Endothelial cell of umbilical vein (primary cell): ENCODE results near the gene FSD2. TPM values are rescaled to one million over a fixed set of nuclear protein-coding genes. Genes with fewer than 3 reads are reported as not detected.

ENCODE experiments used
- BruUV-seq: library from RNA; stranded (reverse); fragments of 400-500 nt; replicated peaks from 2 replicates; lab custom pipeline; 2021; lab: Mats Ljungman, UMichigan
- CTCF ChIA-PET: fragments of 300-600, 350-600 bp; sonication (Branson Sonifier 250); formaldehyde crosslinking; loops from one replicate; lab custom pipeline; 2021; ENCODE audit warnings: antibody characterized with exemption, inconsistent platforms; lab: Charles Lee
- POLR2A ChIA-PET: fragments of 300-600, 350-600 bp; sonication (Branson Sonifier 250); formaldehyde crosslinking; loops from one replicate; lab custom pipeline; 2021; ENCODE audit warnings: antibody characterized with exemption, inconsistent platforms; lab: Charles Lee
- DNase-seq: peaks from one replicate; pipeline ENCODE4 v3.0.0-alpha.2; 2011; ENCODE audit warnings: low read depth, low spot score
- FAIRE-seq: peaks from 2 replicates; lab custom pipeline; 2011; peaks lifted over from hg19 to GRCh38; lab: Jason Lieb, UNC
- H2AFZ ChIP-seq: 2 replicates; pipeline ENCODE4 v1.6.0; 2012; ENCODE audit warnings: low read depth, low read length, control low read depth, inconsistent platforms
- H3K27ac ChIP-seq: 2 replicates; pipeline ENCODE4 v1.5.1; 2011; ENCODE audit warnings: low read depth, mild to moderate bottlenecking, control low read depth, low read length, moderate library complexity; ENCODE audit not compliant: insufficient read depth
- H3K27me3 ChIP-seq, 2 experiments: 2 replicates each; pipeline versions ENCODE4 v1.6.0 to v1.6.1; 2011; ENCODE audit warnings: low read length in 2 of 2, mixed read lengths in 1 of 2; ENCODE audit not compliant: control insufficient read depth in 2 of 2, insufficient read depth in 2 of 2
- H3K36me3 ChIP-seq, 2 experiments: 2 replicates in 1 of 2; 3 replicates in 1 of 2; pipeline ENCODE4 v1.5.1; 2011; ENCODE audit warnings: low read length in 2 of 2, mild to moderate bottlenecking in 1 of 2, moderate library complexity in 1 of 2; ENCODE audit not compliant: control insufficient read depth in 2 of 2, insufficient read depth in 2 of 2; ENCODE audit errors: extremely low read depth in 1 of 2
- H3K4me1 ChIP-seq: 3 replicates; pipeline ENCODE4 v1.5.1; 2011; ENCODE audit warnings: mild to moderate bottlenecking, low read length; ENCODE audit not compliant: control insufficient read depth, insufficient read depth; ENCODE audit errors: extremely low read depth
- H3K4me2 ChIP-seq: 2 replicates; pipeline ENCODE4 v1.6.1; 2011; ENCODE audit warnings: low read length, control low read depth, mixed read lengths; ENCODE audit not compliant: insufficient read depth
- H3K4me3 ChIP-seq, 3 experiments: fragments of 200-600 bp in 1 of 3; sonication (generic), shearing (Covaris generic) in 1 of 3; replicated peaks in 1 of 3; 2 replicates each; pipeline ENCODE4 v1.5.1; 2011 to 2016; ENCODE audit warnings: control low read depth in 3 of 3, low read length in 3 of 3, mild to moderate bottlenecking in 2 of 3, inconsistent platforms in 1 of 3, low read depth in 1 of 3, moderate library complexity in 1 of 3; ENCODE audit not compliant: insufficient read depth in 1 of 3
- H3K79me2 ChIP-seq: 2 replicates; pipeline ENCODE4 v1.6.0; 2012; ENCODE audit warnings: low read length, inconsistent platforms; ENCODE audit not compliant: control insufficient read depth, insufficient read depth
- H3K9ac ChIP-seq: replicated peaks from 2 replicates; pipeline ENCODE3; 2011; ENCODE audit warnings: low read length, control low read depth; ENCODE audit not compliant: insufficient read depth; ENCODE audit errors: extremely low read depth
- H3K9me1 ChIP-seq: replicated peaks from 3 replicates; pipeline ENCODE4 v1.6.0; 2011; ENCODE audit warnings: mild to moderate bottlenecking, low read length; ENCODE audit not compliant: control insufficient read depth, insufficient read depth; ENCODE audit errors: extremely low read depth
- H3K9me3 ChIP-seq: replicated peaks from 2 replicates; pipeline ENCODE4 v1.5.1; 2012; ENCODE audit warnings: low read length, inconsistent platforms; ENCODE audit not compliant: control insufficient read depth, insufficient read depth
- H4K20me1 ChIP-seq: replicated peaks from 2 replicates; pipeline ENCODE3; 2011; ENCODE audit warnings: mild to moderate bottlenecking, low read length; ENCODE audit not compliant: control insufficient read depth, insufficient read depth; ENCODE audit errors: extremely low read depth
- EZH2 ChIP-seq: IDR thresholded peaks from 2 replicates; pipeline ENCODE4 v1.6.1; 2012; ENCODE audit warnings: borderline replicate concordance, low read depth, mild to moderate bottlenecking, moderate library complexity, low read length, inconsistent platforms; ENCODE audit not compliant: severe bottlenecking
- FOS ChIP-seq: IDR thresholded peaks from 2 replicates; pipeline ENCODE4 v1.6.1; 2011; ENCODE audit warnings: mild to moderate bottlenecking, low read length, moderate library complexity, borderline replicate concordance; ENCODE audit not compliant: insufficient read depth
- GATA2 ChIP-seq: IDR thresholded peaks from 2 replicates; pipeline ENCODE4 v1.7.0; 2011; ENCODE audit warnings: low read depth, mild to moderate bottlenecking, moderate library complexity, mixed read lengths, low read length; ENCODE audit not compliant: insufficient read length, insufficient read depth
- JUN ChIP-seq: IDR thresholded peaks from 2 replicates; pipeline ENCODE4 v1.6.1; 2011; ENCODE audit warnings: borderline replicate concordance, low read depth; ENCODE audit not compliant: insufficient read length, insufficient read depth
- MYC ChIP-seq: IDR thresholded peaks from one replicate; pipeline ENCODE4 v1.6.1; 2011; ENCODE audit warnings: mild to moderate bottlenecking, low read depth, low read length
- POLR2A ChIP-seq: IDR thresholded peaks from 2 replicates; pipeline ENCODE4 v1.6.1; 2012; ENCODE audit warnings: low read depth, mild to moderate bottlenecking, control low read depth, low read length
- POLR2AphosphoS5 ChIP-seq: IDR thresholded peaks from 2 replicates; pipeline ENCODE4 v1.6.1; 2012; ENCODE audit warnings: low read depth, mild to moderate bottlenecking, control low read depth, low read length, moderate library complexity; ENCODE audit not compliant: insufficient read depth
- dilution Hi-C: fragments of 300-500 bp; cut with MboI; formaldehyde crosslinking; loops from one replicate; pipeline ENCODE4 v1.15.0; 2019; ENCODE audit warnings: low sequenced_read_pairs; ENCODE audit not compliant: extremely low pct_ligation_motif_present
- intact Hi-C: fragments of 100-400 bp; cut with micrococcal nuclease; formaldehyde crosslinking; loops from one replicate; pipeline ENCODE4 v1.10.0; 2022
- polyA plus RNA-seq, 4 experiments: library from polyadenylated mRNA; depleted of rRNA in 3 of 4; stranded (reverse) in 3 of 4; unstranded in 1 of 4; fragments of >200 nt; gene quantifications; 2 replicates each; pipeline versions ENCODE4 v1.2.1 to v1.2.3, GENCODE V29; 2011 to 2012; ENCODE audit warnings: missing spikeins in 1 of 4
- total RNA-seq: library from RNA; stranded (reverse); gene quantifications from 2 replicates; pipeline ENCODE4 v1.2.3, GENCODE V29; 2021
- TF ChIP-seq, protein P1 (sequence below), 2 donors: IDR thresholded peaks; 1 replicate in 1 of 2; 2 replicates in 1 of 2; pipeline ENCODE4 v1.5.1; 2011; ENCODE audit warnings: low read length in 2 of 2, mild to moderate bottlenecking in 2 of 2, moderate library complexity in 2 of 2, control low read depth in 1 of 2, inconsistent platforms in 1 of 2, low read depth in 1 of 2; ENCODE audit not compliant: insufficient read depth in 1 of 2; ENCODE audit errors: extremely low read depth in 1 of 2
- TF ChIP-seq, protein P2 (sequence below): IDR thresholded peaks from 2 replicates; pipeline ENCODE4 v1.6.1; 2011; ENCODE audit not compliant: insufficient read depth, insufficient read length

FSD2 gene
- total and polyA plus RNA-seq, 2 donors (not counting 3 experiments of a cell fraction or from before 2014, with no cell fraction given): not detected

DNA sequence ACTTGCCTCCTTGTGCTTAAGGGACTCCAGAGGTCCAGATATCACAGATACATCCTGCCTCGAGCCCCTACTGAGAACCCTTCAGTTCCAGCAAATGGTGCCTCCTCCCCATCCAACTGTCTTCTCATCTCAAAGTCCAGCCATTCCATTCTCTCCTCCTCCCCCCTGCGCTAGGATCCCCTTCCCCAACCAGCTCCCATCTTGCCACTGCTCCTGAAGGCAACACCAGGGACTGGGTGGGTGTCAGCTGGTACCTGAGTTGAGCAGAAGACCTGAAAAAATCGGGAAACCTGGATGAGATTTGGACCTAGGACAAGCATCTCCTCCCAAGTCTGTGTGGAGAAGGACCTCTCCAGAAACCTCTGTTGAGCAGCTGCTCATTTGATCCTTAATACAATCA, 93.8 kb downstream of the FSD2 start:
- TF ChIP-seq EZH2 (no peak), GATA2 (no peak), JUN (no peak), POLR2AphosphoS5 (no peak), MYC (no peak), POLR2A (no peak), FOS (no peak)
- TF ChIP-seq, protein P1, sequence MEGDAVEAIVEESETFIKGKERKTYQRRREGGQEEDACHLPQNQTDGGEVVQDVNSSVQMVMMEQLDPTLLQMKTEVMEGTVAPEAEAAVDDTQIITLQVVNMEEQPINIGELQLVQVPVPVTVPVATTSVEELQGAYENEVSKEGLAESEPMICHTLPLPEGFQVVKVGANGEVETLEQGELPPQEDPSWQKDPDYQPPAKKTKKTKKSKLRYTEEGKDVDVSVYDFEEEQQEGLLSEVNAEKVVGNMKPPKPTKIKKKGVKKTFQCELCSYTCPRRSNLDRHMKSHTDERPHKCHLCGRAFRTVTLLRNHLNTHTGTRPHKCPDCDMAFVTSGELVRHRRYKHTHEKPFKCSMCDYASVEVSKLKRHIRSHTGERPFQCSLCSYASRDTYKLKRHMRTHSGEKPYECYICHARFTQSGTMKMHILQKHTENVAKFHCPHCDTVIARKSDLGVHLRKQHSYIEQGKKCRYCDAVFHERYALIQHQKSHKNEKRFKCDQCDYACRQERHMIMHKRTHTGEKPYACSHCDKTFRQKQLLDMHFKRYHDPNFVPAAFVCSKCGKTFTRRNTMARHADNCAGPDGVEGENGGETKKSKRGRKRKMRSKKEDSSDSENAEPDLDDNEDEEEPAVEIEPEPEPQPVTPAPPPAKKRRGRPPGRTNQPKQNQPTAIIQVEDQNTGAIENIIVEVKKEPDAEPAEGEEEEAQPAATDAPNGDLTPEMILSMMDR (IDR thresholded peaks at IDR 0.05; ENCODE audit: extremely low read depth in 1 of 2, insufficient read depth in 1 of 2, low read depth in 1 of 2, low read length in 2 of 2): no peak
- TF ChIP-seq, protein P2, sequence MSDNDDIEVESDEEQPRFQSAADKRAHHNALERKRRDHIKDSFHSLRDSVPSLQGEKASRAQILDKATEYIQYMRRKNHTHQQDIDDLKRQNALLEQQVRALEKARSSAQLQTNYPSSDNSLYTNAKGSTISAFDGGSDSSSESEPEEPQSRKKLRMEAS: no peak
- H3K79me2 ChIP-seq: no peaks in the 10 kb centered on the region
- no peaks in the 10 kb centered on the region for H3K9me1 ChIP-seq
- no peak overlapping the region for H3K27ac ChIP-seq
- H3K4me3 ChIP-seq: no peak overlapping the region
- peaks cover 2% of the 10 kb centered on the region for H3K4me1 ChIP-seq
- ChIA-PET POLR2A (no interaction called here), CTCF (no interaction called here)
- FAIRE-seq: no peak
- H3K36me3 ChIP-seq: no peaks in the 10 kb centered on the region
- H3K9me3 ChIP-seq: no peaks in the 10 kb centered on the region
- H4K20me1 ChIP-seq: no peaks in the 10 kb centered on the region
- no peak overlapping the region for H3K9ac ChIP-seq
- DNase-seq: no peak
- no peak overlapping the region for H3K4me2 ChIP-seq
- intact Hi-C loops (no loop called here), dilution Hi-C loops (no loop called here)
- no TSS peak for BruUV-seq
- no peak overlapping the region for H2AFZ ChIP-seq
- H3K27me3 ChIP-seq: no peaks in the 10 kb centered on the region
